A172 (cell line): ENCODE results near the gene KSR1. TPM values are rescaled to one million over a fixed set of nuclear protein-coding genes. Genes with fewer than 3 reads are reported as not detected.

Experiments used
- DNase-seq: peaks from one replicate; pipeline ENCODE4 v3.0.0-alpha.2; 2015; ENCODE audit warnings: low spot score
- total RNA-seq: library from RNA; depleted of rRNA; stranded (reverse); fragments of >200 nt; shearing (Covaris generic); gene quantifications from 2 replicates; pipeline ENCODE4 v1.2.3, GENCODE V29; 2014

Gene KSR1
- total RNA-seq, 1 experiment from 2014 or later = 2.9 TPM

GRCh38 chr17:27514595-27515413 lies 58.6 kb downstream of the KSR1 start:
- no peak for DNase-seq

DNA sequence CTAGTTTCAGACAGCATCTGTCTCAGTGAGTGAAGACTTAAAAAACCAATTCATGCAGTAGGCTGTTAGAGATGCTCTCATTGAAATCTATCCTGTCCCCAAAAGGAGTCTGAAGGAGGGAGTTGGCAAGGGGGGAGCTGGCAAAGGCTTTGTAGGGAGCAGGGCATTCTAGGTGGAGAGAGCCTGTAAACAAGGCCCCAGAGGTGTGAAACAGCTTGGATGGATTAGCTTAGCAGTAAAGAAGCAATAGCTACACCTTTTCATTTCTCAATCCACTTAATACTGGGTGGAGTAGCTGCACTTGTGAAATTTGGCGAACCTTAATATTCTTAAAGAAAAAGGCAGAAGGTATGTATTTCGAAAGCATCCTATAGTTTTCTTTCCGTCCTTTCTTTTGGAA lies 61.8 kb downstream of the KSR1 start:
- no peak for DNase-seq

- DNase-seq = no peak
Measured at GRCh38 chr17:27518545-27519521, 62.6 kb downstream of the KSR1 start.

- DNase-seq = no peak
Measured at GRCh38 chr17:27519550-27519949, 63.3 kb downstream of the KSR1 start.

- DNase-seq = no peak
Measured at GRCh38 chr17:27520491-27521185, 64.4 kb downstream of the KSR1 start.

- DNase-seq = no peak
Measured at GRCh38 chr17:27521281-27522027, 65.2 kb downstream of the KSR1 start.

GRCh38 chr17:27522028-27522635 lies 65.9 kb downstream of the KSR1 start:
- DNase-seq = no peak

DNA sequence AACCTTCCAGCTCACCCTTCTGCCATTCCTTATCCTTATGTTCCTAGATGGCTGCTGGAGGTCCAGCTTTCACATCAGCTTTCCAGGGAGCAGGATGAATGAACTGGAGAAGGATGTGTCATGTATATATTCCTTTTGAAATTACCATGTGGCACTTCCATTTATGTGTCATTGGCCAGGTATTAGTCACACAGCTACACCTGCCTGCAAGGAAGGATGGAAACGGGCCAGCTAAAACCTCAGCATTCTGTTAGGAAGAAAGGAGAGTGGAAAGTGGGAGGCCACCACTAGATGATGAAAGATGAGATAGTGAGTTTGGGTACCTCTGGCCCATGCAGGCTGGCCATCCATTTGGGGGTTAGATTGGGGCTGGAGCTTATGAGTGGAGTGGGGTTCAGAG lies 67.5 kb downstream of the KSR1 start:
- DNase-seq = no peak

- DNase-seq = no peak
Measured at GRCh38 chr17:27524594-27524993, 68.3 kb downstream of the KSR1 start.

DNA sequence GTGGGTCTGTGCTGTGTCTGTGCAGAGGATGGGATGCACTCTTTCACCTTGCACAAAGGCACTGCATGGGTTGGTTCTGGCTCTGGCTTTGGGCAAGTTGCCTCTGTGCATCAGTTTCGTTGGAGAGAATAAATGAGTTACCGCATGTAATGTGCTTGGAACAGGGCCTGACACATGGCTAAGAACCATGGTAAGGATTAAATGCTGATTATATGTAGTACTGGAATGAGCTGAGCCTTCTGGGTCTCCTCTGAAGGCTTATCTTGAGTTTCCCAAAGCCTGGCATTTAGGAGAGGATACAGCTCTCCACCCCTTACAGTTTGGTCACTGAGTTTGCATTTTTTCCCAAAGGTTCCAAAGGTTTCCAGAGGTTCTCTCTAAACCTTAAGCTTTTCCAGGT lies 69.1 kb downstream of the KSR1 start:
- no peak for DNase-seq

GRCh38 chr17:27525836-27526603 lies 69.8 kb downstream of the KSR1 start:
- DNase-seq = no peak

GRCh38 chr17:27526604-27527002 lies 70.4 kb downstream of the KSR1 start:
- DNase-seq = no peak

DNA sequence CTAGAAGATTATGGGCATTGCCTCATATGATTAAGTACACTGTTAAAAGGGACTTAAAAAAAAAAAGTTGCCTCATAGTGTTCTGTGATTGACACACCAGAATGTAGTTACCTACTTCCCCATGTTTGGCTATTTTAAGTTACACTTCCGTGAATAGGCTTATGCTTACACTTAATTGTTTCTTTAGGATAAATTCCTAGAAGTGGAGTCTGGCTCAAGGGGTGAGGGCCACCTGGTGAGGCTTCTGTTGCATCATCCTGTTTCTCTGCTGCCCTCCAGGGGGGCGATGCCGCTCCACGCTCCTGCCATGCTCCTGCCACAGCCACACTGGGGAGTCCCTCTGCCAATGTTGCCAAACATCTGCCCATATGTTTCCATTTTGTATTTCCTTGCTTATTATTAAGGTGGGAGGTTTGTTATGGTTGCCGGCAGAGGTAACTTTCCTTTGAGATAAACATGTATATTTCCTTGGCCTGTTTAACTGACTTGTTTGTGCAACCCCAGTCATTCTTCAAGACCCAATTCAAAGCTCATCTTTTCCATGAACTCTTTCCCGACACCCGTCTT lies 73.1 kb downstream of the KSR1 start:
- peak; percentile 49 for DNase-seq

DNA sequence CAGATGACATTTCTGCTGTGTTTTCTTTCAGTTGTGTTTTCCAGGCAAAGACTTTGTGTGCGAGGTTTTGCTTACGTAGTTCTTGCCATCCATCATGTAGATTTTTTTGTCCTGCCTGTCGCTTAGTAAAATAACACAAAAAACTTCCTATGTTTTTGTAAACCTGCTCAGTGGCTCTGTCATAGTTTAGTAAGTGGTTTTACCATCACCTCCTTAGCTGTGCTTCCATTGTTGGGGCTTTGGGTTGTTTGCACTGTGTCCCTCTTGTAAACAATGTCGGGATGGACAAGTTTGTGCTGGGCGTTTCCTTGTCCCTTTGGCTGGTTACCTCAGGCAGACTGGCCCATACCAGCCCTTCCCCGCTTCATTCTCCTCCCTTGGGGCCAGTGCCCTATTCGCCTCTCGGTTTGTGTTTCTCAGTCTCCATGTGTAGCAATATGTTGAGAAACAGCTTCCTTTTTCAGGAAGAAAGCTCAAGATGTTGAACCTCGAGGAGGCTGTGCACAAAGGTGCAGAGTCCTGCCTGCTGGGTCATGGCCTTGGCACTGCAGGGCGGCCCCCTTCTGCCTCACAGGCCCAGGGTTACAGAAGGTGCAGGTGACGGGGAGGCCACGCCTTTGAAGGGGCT lies 74.6 kb downstream of the KSR1 start:
- no peak for DNase-seq

- no peak for DNase-seq
Measured at GRCh38 chr17:27531469-27531961, 75.3 kb downstream of the KSR1 start.

DNA sequence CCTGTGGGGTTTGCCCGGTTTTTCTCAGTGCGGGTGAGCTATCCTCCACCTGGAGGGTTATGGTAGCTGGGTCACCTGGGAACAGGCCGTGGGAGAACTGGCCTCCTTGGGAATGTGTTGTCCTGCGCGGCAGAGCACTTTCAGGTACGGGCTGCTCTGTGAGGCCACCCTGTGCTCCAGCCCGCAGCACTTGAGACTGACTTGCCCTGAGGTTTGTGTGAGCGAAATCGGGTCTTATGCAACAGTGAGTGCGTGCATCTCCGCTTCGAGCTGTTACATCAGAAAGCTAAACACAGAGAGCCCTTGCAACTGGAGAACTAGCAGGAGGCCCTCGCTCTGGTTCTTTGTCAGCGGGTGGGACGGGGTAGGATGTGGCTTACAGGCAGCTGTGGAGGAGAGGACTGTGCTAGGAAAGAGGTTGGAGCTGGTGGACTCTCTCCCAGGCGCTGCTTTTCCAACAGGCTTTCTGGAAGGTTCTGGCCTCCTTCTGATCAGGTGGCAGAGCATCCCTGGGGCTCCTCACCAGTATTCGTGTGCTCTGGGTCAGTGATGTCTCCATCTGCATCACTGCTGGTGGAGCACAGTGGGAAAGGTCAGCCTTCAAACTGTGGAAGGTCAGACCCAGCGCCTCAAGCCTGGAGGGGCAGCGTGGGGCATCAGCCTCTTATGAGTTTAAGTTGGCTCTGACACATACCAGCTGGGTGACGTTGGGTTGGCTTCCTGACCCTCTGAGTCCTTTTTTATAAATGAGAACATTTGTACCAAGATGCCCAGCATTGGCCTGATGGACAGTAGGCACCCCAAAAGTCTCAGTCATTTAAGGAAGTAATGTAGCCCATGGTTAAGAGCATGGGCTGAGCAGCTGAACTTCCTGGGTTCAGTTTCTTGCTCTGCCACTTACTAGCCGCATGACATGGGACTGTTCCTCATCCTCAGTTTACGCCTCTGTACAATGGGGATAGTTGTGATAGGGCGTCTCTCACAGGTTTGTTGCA lies 76.3 kb downstream of the KSR1 start:
- DNase-seq = no peak

DNA sequence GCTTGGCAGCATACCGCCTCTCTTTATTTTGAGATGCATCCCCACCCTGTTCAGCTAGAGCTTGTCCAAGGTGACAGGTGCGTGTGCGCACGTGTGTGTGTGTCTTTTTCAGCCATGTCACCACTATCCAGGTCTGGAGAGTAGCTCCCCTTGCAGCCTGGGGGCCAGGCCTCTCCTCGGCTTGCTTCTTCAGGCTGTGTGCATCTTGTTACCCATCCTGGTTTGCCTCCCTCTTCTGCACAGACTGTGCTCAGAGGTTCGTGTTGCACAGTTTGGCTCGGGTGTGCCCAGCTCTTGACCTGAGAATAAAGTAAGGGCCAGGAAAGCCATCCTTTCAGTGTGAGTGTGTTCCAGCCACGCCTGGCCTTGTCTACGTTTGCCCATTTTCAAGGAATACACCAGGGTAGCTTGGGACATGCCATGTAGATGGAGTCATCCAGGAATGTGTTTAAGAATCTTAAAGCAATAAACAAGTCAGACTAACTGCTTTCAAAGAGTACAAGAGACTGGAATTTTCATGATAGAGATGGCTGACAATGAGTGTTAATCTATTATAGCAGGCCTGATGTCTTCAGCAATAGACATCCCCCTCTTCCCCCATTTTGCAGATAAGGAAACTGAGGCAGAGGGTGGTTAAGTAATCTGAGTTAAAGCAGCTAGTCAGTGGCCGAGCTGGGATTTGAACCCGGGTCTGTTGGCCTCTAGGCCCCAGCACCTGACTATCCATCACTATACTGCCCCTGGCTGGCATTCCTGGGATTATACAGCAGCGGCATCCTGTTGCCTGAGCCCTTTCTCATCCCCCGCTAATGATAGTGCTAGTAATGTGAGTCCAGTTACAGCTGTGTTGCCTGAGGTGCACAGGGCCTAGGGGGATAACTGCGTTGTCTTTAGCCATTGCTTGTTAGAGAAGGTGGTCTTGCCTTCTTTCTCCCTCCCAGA lies 77.9 kb downstream of the KSR1 start:
- DNase-seq = peak; percentile 85
